ENCODE results near the gene CAST.

GRCh38 chr5:96651047-96651446 is 11.1 kb upstream of the CAST start:
- TF ChIP-seq CTCF (IDR thresholded peaks at IDR 0.05; ENCODE audit: insufficient read depth, low read depth, low read length), result no peak
- TF ChIP-seq EZH2 (IDR thresholded peaks at IDR 0.05; ENCODE audit: insufficient read depth, low read length), result no peak

Measured in astrocyte (in vitro differentiated cells and primary cell).